Ishikawa (cell line): ENCODE measurements around the gene FAM217B.

Experiments used
- CEBPB ChIP-seq: IDR thresholded peaks from 2 replicates; pipeline ENCODE4 v1.6.1; 2012
- CREB1 ChIP-seq: IDR thresholded peaks from 2 replicates; pipeline ENCODE4 v1.6.1; 2012; ENCODE audit warnings: low read depth
- EGR1 ChIP-seq: IDR thresholded peaks from 2 replicates; pipeline ENCODE4 v1.6.1; 2012
- EP300 ChIP-seq: IDR thresholded peaks from 2 replicates; pipeline ENCODE4 v1.6.1; 2012; ENCODE audit warnings: borderline replicate concordance
- FOXM1 ChIP-seq: IDR thresholded peaks from 2 replicates; pipeline ENCODE4 v1.6.1; 2012; ENCODE audit warnings: low read depth, borderline replicate concordance
- MAX ChIP-seq: IDR thresholded peaks from 2 replicates; pipeline ENCODE4 v1.6.1; 2012
- NFIC ChIP-seq: IDR thresholded peaks from 2 replicates; pipeline ENCODE4 v1.6.1; 2012
- RAD21 ChIP-seq: IDR thresholded peaks from 2 replicates; pipeline ENCODE4 v1.6.1; 2012; ENCODE audit warnings: low read depth
- REST ChIP-seq: IDR thresholded peaks from 2 replicates; pipeline ENCODE4 v1.6.1; 2012; ENCODE audit warnings: low read depth, mild to moderate bottlenecking
- TAF1 ChIP-seq: IDR thresholded peaks from 2 replicates; pipeline ENCODE4 v1.6.1; 2012; ENCODE audit warnings: low read depth, mild to moderate bottlenecking
- TCF12 ChIP-seq: IDR thresholded peaks from 2 replicates; pipeline ENCODE4 v1.6.1; 2012; ENCODE audit warnings: low read depth
- TEAD4 ChIP-seq: IDR thresholded peaks from 2 replicates; pipeline ENCODE4 v1.6.1; 2012
- USF1 ChIP-seq: IDR thresholded peaks from 2 replicates; pipeline ENCODE4 v1.6.1; 2012
- YY1 ChIP-seq: IDR thresholded peaks from 2 replicates; pipeline ENCODE4 v1.6.1; 2012; ENCODE audit warnings: low read depth
- ZBTB7A ChIP-seq: IDR thresholded peaks from 2 replicates; pipeline ENCODE4 v1.6.1; 2012; ENCODE audit warnings: low read depth

The FAM217B gene

GRCh38 chr20:59992526-59993084 is 52.4 kb downstream of the FAM217B start:
- no peak for TF ChIP-seq TEAD4
- no peak for TF ChIP-seq FOXM1
- no peak for TF ChIP-seq RAD21
- TF ChIP-seq YY1 = no peak
- TF ChIP-seq MAX = no peak
- TF ChIP-seq EGR1 = no peak
- TF ChIP-seq REST = no peak
- TF ChIP-seq ZBTB7A = no peak
- no peak for TF ChIP-seq TCF12
- no peak for TF ChIP-seq CREB1
- TF ChIP-seq USF1 = no peak
- TF ChIP-seq NFIC = no peak
- TF ChIP-seq CEBPB = no peak
- TF ChIP-seq TAF1 = no peak

GRCh38 chr20:59993736-59994430 is 53.7 kb downstream of the FAM217B start:
- TF ChIP-seq RAD21 (no peak), MAX (no peak), YY1 (no peak), CREB1 (no peak), TAF1 (no peak), EGR1 (no peak), ZBTB7A (no peak), USF1 (no peak), NFIC (no peak), TEAD4 (no peak), CEBPB (no peak), REST (no peak), EP300 (no peak), FOXM1 (no peak), TCF12 (no peak)

GRCh38 chr20:59994697-59995122 is 54.5 kb downstream of the FAM217B start:
- TF ChIP-seq USF1 (no peak), TAF1 (no peak), EP300 (no peak), REST (no peak), TCF12 (no peak), MAX (no peak), CEBPB (no peak), RAD21 (no peak), FOXM1 (no peak), EGR1 (no peak), YY1 (no peak), TEAD4 (no peak), NFIC (no peak), ZBTB7A (no peak), CREB1 (no peak)
